ENCODE results near the gene RAD51B.
"Not testable (repeated sequence)": the region's sequence is repeated elsewhere in the genome, so short reads cannot be mapped to it uniquely, and the experiment has no call there.

RAD51B gene

GRCh38 chr14:68079941-68080697, 260.5 kb downstream of the RAD51B start:
- DNase-seq (ENCODE audit: low spot score) = no peak

- no peak for DNase-seq (ENCODE audit: low spot score)
Observed at GRCh38 chr14:68081489-68081888, 261.9 kb downstream of the RAD51B start.

- no peak for DNase-seq (ENCODE audit: low spot score)
Observed at GRCh38 chr14:68082698-68083291, 263.2 kb downstream of the RAD51B start.

GRCh38 chr14:68084256-68084655, 264.7 kb downstream of the RAD51B start:
- no peak for DNase-seq (ENCODE audit: low spot score)

- DNase-seq (ENCODE audit: low spot score) = no peak
Observed at GRCh38 chr14:68085742-68086141, 266.2 kb downstream of the RAD51B start.

- DNase-seq (ENCODE audit: low spot score) = no peak
Observed at GRCh38 chr14:68088451-68088854, 268.9 kb downstream of the RAD51B start.

GRCh38 chr14:68089146-68089731, 269.7 kb downstream of the RAD51B start:
- DNase-seq (ENCODE audit: low spot score) = no peak

- no peak for DNase-seq (ENCODE audit: low spot score)
Observed at GRCh38 chr14:68094158-68094557, 274.6 kb downstream of the RAD51B start.

- DNase-seq (ENCODE audit: low spot score) = no peak
Observed at GRCh38 chr14:68094752-68095151, 275.2 kb downstream of the RAD51B start.

- DNase-seq (ENCODE audit: low spot score) = no peak
Observed at GRCh38 chr14:68097727-68098126, 278.1 kb downstream of the RAD51B start.

GRCh38 chr14:68098834-68099233, 279.3 kb downstream of the RAD51B start:
- no peak for DNase-seq (ENCODE audit: low spot score)

GRCh38 chr14:68099495-68100045, 280.0 kb downstream of the RAD51B start:
- no peak for DNase-seq (ENCODE audit: low spot score)

- not testable (repeated sequence) for DNase-seq (ENCODE audit: low spot score)
Observed at GRCh38 chr14:68101715-68102301, 282.2 kb downstream of the RAD51B start.

GRCh38 chr14:68103853-68104252, 284.3 kb downstream of the RAD51B start:
- no peak for DNase-seq (ENCODE audit: low spot score)

- no peak for DNase-seq (ENCODE audit: low spot score)
Observed at GRCh38 chr14:68104518-68104917, 284.9 kb downstream of the RAD51B start.

GRCh38 chr14:68105816-68106215, 286.2 kb downstream of the RAD51B start:
- DNase-seq (ENCODE audit: low spot score) = no peak

- no peak for DNase-seq (ENCODE audit: low spot score)
Observed at GRCh38 chr14:68106456-68106855, 286.9 kb downstream of the RAD51B start.

- DNase-seq (ENCODE audit: low spot score) = no peak
Observed at GRCh38 chr14:68106905-68107304, 287.3 kb downstream of the RAD51B start.

GRCh38 chr14:68109132-68109900, 289.7 kb downstream of the RAD51B start:
- DNase-seq (ENCODE audit: low spot score) = no peak

GRCh38 chr14:68111097-68111852, 291.7 kb downstream of the RAD51B start:
- no peak for DNase-seq (ENCODE audit: low spot score)

- DNase-seq (ENCODE audit: low spot score) = no peak
Observed at GRCh38 chr14:68111853-68112270, 292.3 kb downstream of the RAD51B start.
